A375 (cell line): Measurements from ENCODE around the gene PMVK. TPM values are rescaled to one million over a fixed set of nuclear protein-coding genes. Genes with fewer than 3 reads are reported as not detected.

Experiments
- small RNA-seq: library from RNA; depleted of rRNA; stranded (forward); fragments of <200 nt; gene quantifications from one replicate; pipeline ENCODE3, GENCODE V24; 2014
- total RNA-seq: library from RNA; depleted of rRNA; stranded (reverse); fragments of >200 nt; shearing (Covaris generic); gene quantifications from 2 replicates; pipeline ENCODE4 v1.2.3, GENCODE V29; 2014; rRNA removed

PMVK gene
- 13.8 and 17.6 TPM in 2 replicates for total RNA-seq

DNA sequence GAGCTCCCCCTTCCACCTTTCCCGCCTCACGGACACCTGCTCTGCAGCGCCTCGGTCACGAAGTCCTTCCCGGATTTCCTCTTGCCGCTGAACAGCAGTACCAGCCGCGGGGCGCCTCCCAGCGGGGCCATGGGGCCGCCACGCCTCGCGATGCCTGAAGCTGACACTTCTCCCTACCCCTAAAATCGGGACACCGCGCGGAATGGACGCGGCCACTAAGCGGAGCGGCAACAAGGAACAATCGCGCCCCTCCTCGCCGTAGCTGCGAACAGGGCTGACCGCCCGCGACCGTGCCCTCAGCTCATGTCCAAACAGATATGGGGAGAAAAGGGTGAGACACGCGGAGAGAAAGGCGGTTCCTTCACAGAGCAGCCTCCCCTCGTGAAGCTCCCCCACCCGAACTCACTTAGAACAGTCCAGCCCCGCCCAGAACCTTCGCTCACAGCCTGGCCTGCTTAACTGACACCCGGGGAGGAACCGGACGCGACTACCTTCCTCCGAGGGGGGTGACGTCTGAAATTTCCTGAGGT lies at the start of gene PMVK:
TSS of gene PMVK (minus strand) at position 165 of the 530 bp plus-strand sequence. CDS start at position 131, 34 bp downstream.

DNA sequence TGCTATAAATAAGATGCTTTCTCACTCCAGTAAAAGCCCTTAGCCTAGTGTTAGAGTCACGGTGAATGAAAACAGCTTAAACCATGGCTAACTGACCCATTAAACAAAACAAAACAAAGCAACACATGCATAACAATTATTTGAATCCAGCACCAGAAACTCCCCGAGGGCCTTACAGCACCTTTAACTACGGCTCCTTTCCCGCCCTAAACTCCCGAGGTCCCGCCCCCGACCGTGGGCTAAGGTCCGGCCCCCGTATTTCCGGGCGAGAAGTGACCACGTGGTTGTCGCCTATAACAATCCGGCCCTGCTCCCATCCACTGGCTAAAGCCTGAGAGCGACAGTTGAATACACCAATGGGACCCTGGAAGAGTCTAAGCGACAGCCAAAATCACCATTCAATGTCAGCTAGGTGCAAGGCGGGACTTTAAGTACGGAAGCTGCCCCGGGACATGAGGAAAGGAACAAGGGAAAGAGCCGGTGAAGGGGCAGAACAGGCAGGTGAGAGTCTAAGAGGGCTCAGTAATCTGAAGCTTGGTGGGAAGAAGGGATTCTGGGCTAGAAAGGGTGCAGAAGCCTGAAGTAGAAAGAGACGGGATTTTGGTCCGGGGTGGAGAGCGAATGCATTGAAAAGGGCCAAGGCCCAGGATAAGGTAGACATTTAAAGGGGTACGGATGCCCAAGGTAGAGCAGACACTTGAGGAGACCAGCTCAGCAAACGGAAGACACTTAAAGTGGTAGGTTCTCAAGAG lies 46.6 kb upstream of the PMVK start, which contains the start of gene FLAD1:
TSS of gene FLAD1 (plus strand) at position 448 of the 752 bp plus-strand sequence. CDS start 351 bp downstream, outside the sequence.

GRCh38 chr1:154974102-154974807 lies 37.7 kb upstream of the PMVK start, which contains the start of gene CKS1B:
TSS of gene CKS1B (plus strand) at chr1:154974681. CDS start at chr1:154974746, 65 bp downstream.

DNA sequence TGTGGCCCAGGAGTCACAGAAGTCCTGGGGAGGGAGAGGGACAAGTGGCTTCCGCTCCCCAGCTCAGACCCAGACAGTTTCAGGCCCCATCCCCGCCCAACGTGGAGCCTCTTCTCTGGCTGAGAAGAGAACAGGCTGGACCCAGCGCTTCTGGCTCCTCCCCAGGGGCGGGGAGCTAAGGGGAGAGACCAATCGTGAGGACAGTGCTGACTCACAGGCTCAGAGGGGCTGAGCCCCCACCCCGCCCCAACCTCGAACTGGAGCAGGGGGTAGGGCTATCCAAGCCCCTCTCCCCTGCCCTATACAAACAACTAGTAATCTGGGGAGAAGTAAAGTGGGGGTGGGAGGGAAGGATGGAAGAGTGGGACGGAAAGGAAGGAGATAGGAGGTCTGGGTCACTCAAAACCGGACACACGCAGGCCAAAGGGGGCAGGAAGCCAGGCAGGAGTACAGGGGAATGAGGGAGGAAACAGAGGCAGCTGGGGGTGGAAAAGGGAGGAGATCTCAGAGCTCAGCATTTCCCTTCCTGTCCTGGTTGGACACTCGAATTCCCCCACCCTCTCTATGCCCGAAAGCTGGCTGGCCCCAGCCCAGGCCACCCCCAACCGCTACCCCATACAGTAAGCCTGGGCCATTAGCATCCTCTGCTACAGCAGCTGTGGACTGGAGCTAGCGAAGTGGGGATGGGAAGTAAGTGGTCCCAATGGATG lies 34.3 kb upstream of the PMVK start, which contains the start of gene SHC1:
TSS of gene SHC1 (minus strand) at position 117 of the 710 bp plus-strand sequence. CDS start 221 bp downstream, outside the sequence.

DNA sequence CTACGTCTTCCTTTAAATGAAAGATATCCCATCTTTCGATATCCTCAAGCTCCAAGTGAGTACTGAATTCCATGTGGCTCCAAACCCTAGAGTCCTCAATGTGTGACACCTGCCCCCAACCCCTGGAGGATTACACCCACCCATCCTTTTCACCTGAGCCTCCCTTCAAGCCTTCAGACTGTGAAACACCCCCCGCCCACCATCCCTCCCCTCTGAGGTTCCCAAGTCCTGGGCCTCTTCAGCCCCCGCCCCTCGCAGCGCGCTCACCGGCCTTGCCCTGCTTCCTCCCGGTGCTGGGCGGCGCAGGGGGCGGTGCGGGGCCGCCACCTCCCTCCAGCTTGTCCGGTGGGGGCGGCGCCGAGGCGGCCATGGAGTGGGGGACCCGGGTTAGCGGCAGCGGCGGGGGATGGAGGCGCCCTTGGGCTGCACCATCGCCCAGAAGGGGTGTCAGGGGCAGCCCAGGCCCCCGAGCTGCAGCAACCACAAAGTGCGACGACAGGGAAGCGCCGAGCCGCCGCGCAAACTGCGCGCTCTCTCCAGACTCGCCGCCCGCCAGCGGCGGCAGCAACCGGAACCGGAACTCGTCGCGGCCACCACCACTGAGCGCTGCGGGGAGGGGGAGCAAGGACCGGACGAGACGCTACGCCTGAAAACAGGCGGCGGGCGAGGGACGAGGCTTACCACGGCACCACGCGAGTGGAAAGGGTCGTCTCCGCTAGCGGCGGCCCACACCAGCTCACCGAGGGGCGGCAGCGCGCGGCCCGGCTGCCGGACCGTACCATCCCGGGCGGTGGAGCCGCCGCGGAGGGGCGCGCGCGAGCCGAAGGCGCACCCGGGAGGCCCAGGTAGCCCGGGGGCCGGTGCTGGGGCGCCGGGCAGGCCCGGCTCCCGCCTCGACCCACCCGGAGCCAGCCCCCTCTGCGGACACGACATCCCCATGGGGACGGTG lies 25.0 kb upstream of the PMVK start, which contains the start of gene PYGO2:
TSS of gene PYGO2 (minus strand) at position 576 of the 949 bp plus-strand sequence. CDS start at position 370, 206 bp downstream.

GRCh38 chr1:154955718-154956543 lies 19.4 kb upstream of the PMVK start, which contains the start of gene PBXIP1:
TSS of gene PBXIP1 (minus strand) at chr1:154956099. CDS start at chr1:154953721, 2,378 bp downstream.

Small RNA genes lying within 50 kb of the gene (small RNA-seq; reads per million reads assigned to genes)
- not detected for gene MIR4258
- not detected for gene RF00017

Other genes with a start within 250 kb of the PMVK start
- gene KCNN3, start 66.4 kb downstream of the PMVK start, total RNA-seq: 0.74 and 1.3 TPM in 2 replicates
- 44.9 and 55.1 TPM in 2 replicates for gene PBXIP1, start 19.4 kb upstream of the PMVK start, total RNA-seq
- gene PYGO2, start 25.1 kb upstream of the PMVK start, total RNA-seq: 31.9 and 39.8 TPM in 2 replicates
- gene SHC1, start 34.0 kb upstream of the PMVK start, total RNA-seq: 279 and 321 TPM in 2 replicates
- 192 and 226 TPM in 2 replicates for gene CKS1B, start 38.0 kb upstream of the PMVK start, total RNA-seq
- gene FLAD1, start 46.6 kb upstream of the PMVK start, total RNA-seq: 52.3 and 59.9 TPM in 2 replicates
- not detected in 2 replicates for gene LENEP, start 56.9 kb upstream of the PMVK start, total RNA-seq
- 20.9 and 21.1 TPM in 2 replicates for gene ZBTB7B, start 66.1 kb upstream of the PMVK start, total RNA-seq
- 0.19 and 0.40 TPM in 2 replicates for gene DCST2, start 97.1 kb upstream of the PMVK start, total RNA-seq
- gene DCST1, start 97.1 kb upstream of the PMVK start, total RNA-seq: not detected in 2 replicates
- 112 and 116 TPM in 2 replicates for gene ADAM15, start 114.6 kb upstream of the PMVK start, total RNA-seq
- gene EFNA4, start 127.0 kb upstream of the PMVK start, total RNA-seq: 7.5 and 7.8 TPM in 2 replicates
- 2.5 and 3.0 TPM in 2 replicates for gene EFNA3, start 142.1 kb upstream of the PMVK start, total RNA-seq
- gene EFNA1, start 191.2 kb upstream of the PMVK start, total RNA-seq: 37.2 and 40.0 TPM in 2 replicates
- gene SLC50A1, start 199.1 kb upstream of the PMVK start, total RNA-seq: 68.9 and 72.0 TPM in 2 replicates
- 75.7 and 98.1 TPM in 2 replicates for gene DPM3, start 203.8 kb upstream of the PMVK start, total RNA-seq
- 102 and 136 TPM in 2 replicates for gene KRTCAP2, start 236.6 kb upstream of the PMVK start, total RNA-seq
- 2.3 and 3.4 TPM in 2 replicates for gene TRIM46, start 237.1 kb upstream of the PMVK start, total RNA-seq